Astrocyte (in vitro differentiated cells and primary cell): ENCODE measurements around the gene SGSM1. TPM values are rescaled to one million over a fixed set of nuclear protein-coding genes. Genes with fewer than 3 reads are reported as not detected.

Experiments used
- DNase-seq: peaks from one replicate; pipeline ENCODE4 v3.0.0-alpha.2; 2010; ENCODE audit warnings: low read depth
- FAIRE-seq: peaks from 2 replicates; lab custom pipeline; 2011; peaks lifted over from hg19 to GRCh38; lab: Jason Lieb, UNC
- H2AFZ ChIP-seq: 2 replicates; pipeline ENCODE4 v1.6.0; 2012; ENCODE audit warnings: low read depth, low read length, inconsistent platforms
- H3K27ac ChIP-seq: 2 replicates; pipeline ENCODE4 v1.5.1; 2011; ENCODE audit warnings: low read depth, low read length, inconsistent platforms
- H3K27me3 ChIP-seq: 2 replicates; pipeline ENCODE4 v1.6.0; 2011; ENCODE audit warnings: low read length, inconsistent platforms; ENCODE audit not compliant: insufficient read depth
- H3K36me3 ChIP-seq: 2 replicates; pipeline ENCODE4 v1.5.1; 2011; ENCODE audit warnings: low read length, inconsistent platforms; ENCODE audit not compliant: insufficient read depth
- H3K4me1 ChIP-seq: 2 replicates; pipeline ENCODE4 v1.5.1; 2011; ENCODE audit warnings: low read length, inconsistent platforms; ENCODE audit not compliant: insufficient read depth
- H3K4me2 ChIP-seq: 2 replicates; pipeline ENCODE4 v1.6.0; 2012; ENCODE audit warnings: low read length, inconsistent platforms
- H3K4me3 ChIP-seq: 2 replicates; pipeline ENCODE4 v1.5.1; 2011; ENCODE audit warnings: low read depth, mild to moderate bottlenecking, low read length, inconsistent platforms; ENCODE audit not compliant: insufficient read depth
- H3K79me2 ChIP-seq: 2 replicates; pipeline ENCODE4 v1.6.0; 2012; ENCODE audit warnings: mild to moderate bottlenecking, low read length, inconsistent platforms; ENCODE audit not compliant: insufficient read depth
- H3K9ac ChIP-seq: 2 replicates; pipeline ENCODE4 v1.6.0; 2012; ENCODE audit warnings: mild to moderate bottlenecking, low read length, inconsistent platforms
- H3K9me3 ChIP-seq: 2 replicates; pipeline ENCODE4 v1.5.1; 2012; ENCODE audit warnings: low read depth, mild to moderate bottlenecking, low read length, inconsistent platforms; ENCODE audit not compliant: insufficient read depth
- H4K20me1 ChIP-seq: 2 replicates; pipeline ENCODE4 v1.6.0; 2012; ENCODE audit warnings: low read length, inconsistent platforms; ENCODE audit not compliant: insufficient read depth
- H3K27ac Mint-ChIP-seq: one replicate; pipeline ENCODE4 v1.8.0; 2021; ENCODE audit warnings: mild to moderate bottlenecking, mixed read lengths; ENCODE audit not compliant: unreplicated experiment
- H3K27me3 Mint-ChIP-seq: one replicate; pipeline ENCODE4 v1.8.0; 2021; ENCODE audit warnings: low read depth, mixed read lengths; ENCODE audit not compliant: unreplicated experiment
- H3K36me3 Mint-ChIP-seq: one replicate; pipeline ENCODE4 v1.8.0; 2021; ENCODE audit warnings: low read depth, mixed read lengths; ENCODE audit not compliant: unreplicated experiment
- H3K4me1 Mint-ChIP-seq: one replicate; pipeline ENCODE4 v1.8.0; 2021; ENCODE audit warnings: low read depth, mixed read lengths; ENCODE audit not compliant: unreplicated experiment
- H3K4me3 Mint-ChIP-seq: one replicate; pipeline ENCODE4 v1.8.0; 2021; ENCODE audit warnings: mild to moderate bottlenecking, moderate library complexity, mixed read lengths; ENCODE audit not compliant: unreplicated experiment
- H3K9me3 Mint-ChIP-seq: one replicate; pipeline ENCODE4 v1.8.0; 2021; ENCODE audit warnings: mild to moderate bottlenecking, mixed read lengths; ENCODE audit not compliant: unreplicated experiment
- CTCF ChIP-seq: IDR thresholded peaks from 2 replicates; pipeline ENCODE4 v1.5.1; 2011; ENCODE audit warnings: low read depth, mild to moderate bottlenecking, inconsistent platforms, low read length, moderate library complexity; ENCODE audit not compliant: insufficient read depth
- EZH2 ChIP-seq: IDR thresholded peaks from 2 replicates; pipeline ENCODE4 v1.6.1; 2012; ENCODE audit warnings: mild to moderate bottlenecking, low read length, inconsistent platforms; ENCODE audit not compliant: insufficient read depth
- total RNA-seq: library from RNA; stranded (reverse); gene quantifications from 2 replicates; pipeline ENCODE4 v1.2.1, GENCODE V29; 2021

The SGSM1 gene
- total RNA-seq, 1 donor from 2014 or later: 0.05 TPM

- FAIRE-seq (no peak), DNase-seq (no peak)
- Histone ChIP-seq H4K20me1 (no peaks in the 10 kb centered on the region), H3K79me2 (no peaks in the 10 kb centered on the region), H3K4me2 (peak overlapping the region; percentile 87), H3K9ac (no peak overlapping the region), H3K4me3 (no peak overlapping the region), H3K27ac (no peak overlapping the region), H3K4me1 (no peaks in the 10 kb centered on the region), H3K27me3 (peaks cover 14% of the 10 kb centered on the region), H3K36me3 (no peaks in the 10 kb centered on the region), H2AFZ (no peak overlapping the region), H3K9me3 (no peaks in the 10 kb centered on the region)
- Mint-ChIP-seq H3K27ac (no peak overlapping the region), H3K4me3 (no peak overlapping the region), H3K4me1 (no peaks in the 10 kb centered on the region), H3K36me3 (no peaks in the 10 kb centered on the region), H3K27me3 (peaks cover 34% of the 10 kb centered on the region), H3K9me3 (no peaks in the 10 kb centered on the region)
- TF ChIP-seq CTCF: no peak
- TF ChIP-seq EZH2: no peak
These were observed 621 bp downstream of the SGSM1 start for GRCh38 chr22:24806663-24807001.

- H3K27me3 Mint-ChIP-seq: peaks cover 38% of the 10 kb centered on the region
These were observed 1.4 kb downstream of the SGSM1 start for GRCh38 chr22:24807284-24807950.

More at GRCh38 chr22:24807284-24807950, 1.4 kb downstream of the SGSM1 start:
- no peaks in the 10 kb centered on the region for H3K36me3 Mint-ChIP-seq
- no peak overlapping the region for H3K27ac ChIP-seq
- H4K20me1 ChIP-seq: no peaks in the 10 kb centered on the region
- DNase-seq (no peak), FAIRE-seq (no peak)
- peaks cover 14% of the 10 kb centered on the region for H3K27me3 ChIP-seq
- H3K4me3 Mint-ChIP-seq: peak overlapping the region; percentile 21
- H3K9me3 Mint-ChIP-seq: no peaks in the 10 kb centered on the region
- no peaks in the 10 kb centered on the region for H3K4me1 ChIP-seq
- no peaks in the 10 kb centered on the region for H3K9me3 ChIP-seq
- TF ChIP-seq CTCF: no peak
- no peak for TF ChIP-seq EZH2
- no peak overlapping the region for H3K9ac ChIP-seq
- H3K4me3 ChIP-seq: no peak overlapping the region
- H3K79me2 ChIP-seq: no peaks in the 10 kb centered on the region
- H3K4me2 ChIP-seq: no peak overlapping the region
- H3K36me3 ChIP-seq: no peaks in the 10 kb centered on the region
- H3K27ac Mint-ChIP-seq: no peak overlapping the region
- H2AFZ ChIP-seq: no peak overlapping the region
- H3K4me1 Mint-ChIP-seq: no peaks in the 10 kb centered on the region
